Subcutaneous abdominal adipose tissue (tissue), 5 donors: ENCODE data around the gene TLL2.
A peak's percentile ranks its signal among the peaks of the same experiment; 100 is the strongest.

Experiments
- H3K27ac ChIP-seq: one replicate; pipeline ENCODE4 v1.7.0; 2013; ENCODE audit warnings: low read depth, mild to moderate bottlenecking, inconsistent platforms, low read length, moderate library complexity
- H3K27me3 ChIP-seq, 5 donors: one replicate each; pipeline ENCODE4 v1.7.0; 2013; ENCODE audit warnings: low read length in 5 of 5, inconsistent platforms in 1 of 5; ENCODE audit not compliant: control insufficient read depth in 5 of 5, insufficient read depth in 4 of 5
- H3K36me3 ChIP-seq, 5 donors: one replicate each; pipeline ENCODE4 v1.7.0; 2013; ENCODE audit warnings: low read length in 5 of 5; ENCODE audit not compliant: control insufficient read depth in 5 of 5, insufficient read depth in 5 of 5
- H3K4me1 ChIP-seq, 5 donors: one replicate each; pipeline ENCODE4 v1.7.0; 2013; ENCODE audit warnings: low read length in 5 of 5, mild to moderate bottlenecking in 3 of 5, moderate library complexity in 1 of 5; ENCODE audit not compliant: control insufficient read depth in 5 of 5, insufficient read depth in 5 of 5
- H3K4me3 ChIP-seq, 5 donors: one replicate each; pipeline ENCODE4 v1.7.0; 2013; ENCODE audit warnings: low read length in 5 of 5, low read depth in 1 of 5
- H3K9ac ChIP-seq, 5 donors: one replicate each; pipeline ENCODE4 v1.7.0; 2013; ENCODE audit warnings: low read length in 5 of 5, mild to moderate bottlenecking in 4 of 5, moderate library complexity in 3 of 5
- H3K9me3 ChIP-seq, 5 donors: one replicate each; pipeline ENCODE4 v1.7.0; 2013; ENCODE audit warnings: low read length in 5 of 5; ENCODE audit not compliant: control insufficient read depth in 5 of 5
- donor health status: healthy.
- donor health status: healthy.
- donor health status: healthy.
- donor health status: healthy.
- donor health status: healthy.

The TLL2 gene

DNA sequence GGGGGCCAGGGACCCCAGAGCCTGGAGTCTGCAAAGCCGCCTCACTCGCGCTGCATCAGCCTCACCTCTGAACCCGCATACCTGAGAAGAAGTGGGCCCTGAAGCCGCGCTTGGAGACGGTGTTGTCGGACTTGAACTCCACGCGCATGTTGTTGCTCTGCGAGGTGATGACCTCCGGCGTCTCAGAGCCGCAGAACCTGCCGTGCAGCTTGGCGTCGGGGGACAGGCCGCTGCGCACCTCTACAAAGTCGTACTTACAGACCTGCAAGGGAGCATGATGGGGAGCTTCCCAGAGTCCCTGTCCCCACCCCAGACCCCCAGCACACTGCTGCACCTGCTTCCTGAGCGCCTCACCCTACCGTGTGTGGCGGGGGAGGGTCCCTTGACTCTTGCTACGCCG, 129.2 kb downstream of the TLL2 start:
- Histone ChIP-seq H3K27me3 (peaks cover 14 to 34% (median 27%) of the 10 kb centered on the region in 5 donors), H3K4me1 (no peaks in the 10 kb centered on the region), H3K9me3 (no peaks in the 10 kb centered on the region), H3K27ac (no peak overlapping the region), H3K9ac (no peak overlapping the region), H3K4me3 (no peak overlapping the region), H3K36me3 (no peaks in the 10 kb centered on the region)

DNA sequence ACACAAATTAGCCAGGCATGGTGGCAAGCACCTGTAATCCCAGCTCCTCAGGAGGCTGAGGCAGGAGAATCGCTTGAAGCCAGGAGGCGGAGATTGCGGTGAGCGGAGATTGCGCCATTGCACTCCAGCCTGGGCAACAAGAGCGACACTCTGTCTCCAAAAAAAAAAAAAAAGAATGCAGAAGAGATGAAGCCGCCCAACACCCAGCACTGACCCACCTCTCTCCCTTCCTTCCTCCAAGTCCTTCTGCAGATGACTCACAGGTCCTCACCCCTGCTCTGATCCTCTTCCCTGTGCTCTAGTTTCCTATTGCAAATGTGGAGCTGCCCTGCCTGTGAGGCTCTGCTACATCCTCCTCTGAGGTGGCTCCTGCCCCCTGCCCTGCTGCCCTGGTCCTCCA, 132.9 kb downstream of the TLL2 start:
- Histone ChIP-seq H3K36me3 (no peaks in the 10 kb centered on the region), H3K9ac (no peak overlapping the region), H3K9me3 (no peaks in the 10 kb centered on the region), H3K27ac (no peak overlapping the region), H3K4me1 (peaks cover 0 to 1% (median 0%) of the 10 kb centered on the region in 5 donors), H3K4me3 (no peak overlapping the region), H3K27me3 (peaks cover 7 to 41% (median 31%) of the 10 kb centered on the region in 5 donors)

DNA sequence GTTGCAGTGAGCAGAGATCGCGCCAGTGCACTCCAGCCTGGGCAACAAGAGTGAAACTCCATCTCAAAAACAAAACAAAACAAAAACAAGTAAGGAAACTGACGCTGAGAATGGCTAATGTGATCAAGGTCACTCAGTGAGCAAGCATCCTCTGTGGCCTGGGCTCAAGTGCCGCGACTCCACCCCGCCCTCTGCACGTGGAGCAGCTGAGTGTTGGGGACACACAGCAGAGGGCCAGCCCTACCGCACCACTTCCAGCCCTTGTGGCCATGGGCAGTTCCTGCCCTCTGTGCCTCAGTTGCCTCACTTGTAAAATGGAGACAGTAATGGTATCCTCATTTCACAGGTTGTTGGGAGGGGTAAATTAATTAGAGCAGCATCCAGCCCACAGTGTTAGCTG, 134.0 kb downstream of the TLL2 start:
- H3K4me1 ChIP-seq: peaks cover 4 to 8% (median 5%) of the 10 kb centered on the region in 5 donors
- no peaks in the 10 kb centered on the region for H3K36me3 ChIP-seq
- H3K27ac ChIP-seq: no peak overlapping the region
- H3K9ac ChIP-seq: no peak overlapping the region
- no peaks in the 10 kb centered on the region for H3K9me3 ChIP-seq
- peaks cover 5 to 33% (median 23%) of the 10 kb centered on the region in 5 donors for H3K27me3 ChIP-seq
- no peak overlapping the region for H3K4me3 ChIP-seq

GRCh38 chr10:96378741-96379140, 135.0 kb downstream of the TLL2 start:
- no peak overlapping the region for H3K4me3 ChIP-seq
- peaks cover 0 to 31% (median 26%) of the 10 kb centered on the region in 5 donors for H3K27me3 ChIP-seq
- no peak overlapping the region for H3K27ac ChIP-seq
- no peaks in the 10 kb centered on the region for H3K36me3 ChIP-seq
- no peak overlapping the region for H3K9ac ChIP-seq
- H3K9me3 ChIP-seq: no peaks in the 10 kb centered on the region
- peaks cover 5 to 10% (median 7%) of the 10 kb centered on the region in 5 donors for H3K4me1 ChIP-seq

GRCh38 chr10:96377816-96378294, 135.9 kb downstream of the TLL2 start:
- no peaks in the 10 kb centered on the region for H3K36me3 ChIP-seq
- H3K4me1 ChIP-seq: peaks cover 5 to 10% (median 7%) of the 10 kb centered on the region in 5 donors
- no peak overlapping the region for H3K9ac ChIP-seq
- no peak overlapping the region for H3K27ac ChIP-seq
- no peak overlapping the region for H3K4me3 ChIP-seq
- H3K9me3 ChIP-seq: no peaks in the 10 kb centered on the region
- peaks cover 0 to 36% (median 28%) of the 10 kb centered on the region in 5 donors for H3K27me3 ChIP-seq

DNA sequence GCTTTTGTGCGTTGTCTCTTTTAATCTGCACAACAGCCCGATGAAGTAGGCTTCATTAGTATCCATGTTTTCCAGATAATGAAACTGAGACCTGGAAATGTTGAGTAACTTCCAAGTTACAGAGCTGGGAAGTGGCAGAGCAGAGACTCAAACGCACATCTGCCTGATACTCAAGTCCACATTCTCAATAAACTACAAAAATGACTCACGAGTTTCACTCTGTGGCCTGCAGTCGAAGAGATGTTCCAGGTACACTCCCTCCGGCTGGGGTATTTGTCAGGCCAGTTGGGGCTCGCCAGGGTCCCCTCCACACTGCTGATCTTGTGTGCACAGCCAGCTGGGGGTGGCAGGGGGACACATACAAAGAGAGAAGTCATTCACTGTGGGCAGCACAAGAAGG, 137.2 kb downstream of the TLL2 start:
- H3K27ac ChIP-seq: no peak overlapping the region
- H3K27me3 ChIP-seq: peaks cover 0 to 36% (median 28%) of the 10 kb centered on the region in 5 donors
- H3K9ac ChIP-seq: no peak overlapping the region
- H3K36me3 ChIP-seq: no peaks in the 10 kb centered on the region
- no peaks in the 10 kb centered on the region for H3K9me3 ChIP-seq
- peaks cover 5 to 10% (median 7%) of the 10 kb centered on the region in 5 donors for H3K4me1 ChIP-seq
- H3K4me3 ChIP-seq: no peak overlapping the region

DNA sequence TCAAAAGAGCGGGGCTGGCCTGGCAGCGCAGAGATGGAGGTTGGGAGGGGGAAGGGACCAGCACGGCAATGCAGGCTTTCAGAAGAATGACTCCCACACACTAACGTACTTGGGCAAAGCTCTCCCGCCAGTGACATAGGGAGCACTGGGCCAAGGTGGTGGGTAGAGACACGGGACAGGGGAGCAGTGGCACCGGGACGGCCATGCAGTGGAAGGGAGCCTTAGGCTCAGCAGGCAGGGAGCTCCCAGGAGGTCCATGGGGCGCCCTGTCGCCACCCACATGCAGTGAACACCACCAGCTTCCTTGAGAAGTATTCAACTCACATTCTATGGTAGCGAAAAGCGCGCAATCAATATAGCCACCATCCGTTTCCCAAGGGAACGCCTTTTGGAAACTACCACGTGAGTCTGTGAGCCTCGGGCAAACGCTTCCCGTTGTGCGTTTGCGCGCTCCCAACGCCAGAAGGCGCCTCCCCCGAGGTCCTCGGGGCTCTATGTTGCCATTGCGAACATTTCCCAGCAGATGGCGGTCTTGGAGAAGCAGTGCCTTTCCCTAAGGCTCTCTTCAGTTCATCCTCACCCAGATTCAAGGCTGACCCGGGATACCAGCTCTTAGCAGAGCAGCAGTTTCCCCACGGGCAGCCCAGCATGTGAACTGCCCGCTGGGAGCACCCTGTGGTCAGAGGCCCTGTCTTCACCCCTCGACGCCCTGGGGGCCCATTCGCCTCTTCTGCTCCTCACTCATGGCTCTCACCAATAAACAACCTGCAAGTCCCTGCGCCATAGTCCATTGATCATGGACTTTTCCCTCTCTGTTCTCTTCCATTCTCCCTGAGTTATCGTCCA, 138.5 kb downstream of the TLL2 start:
- H3K36me3 ChIP-seq: no peaks in the 10 kb centered on the region
- H3K27me3 ChIP-seq: peaks cover 0 to 33% (median 23%) of the 10 kb centered on the region in 5 donors
- peak overlapping the region; percentile 56 to 75 (median 71) for H3K4me3 ChIP-seq
- no peak overlapping the region for H3K27ac ChIP-seq
- H3K9me3 ChIP-seq: no peaks in the 10 kb centered on the region
- peak overlapping the region in 4 of 5 donors; percentile 15 to 62 (median 48) for H3K9ac ChIP-seq
- H3K4me1 ChIP-seq: peaks cover 6 to 10% (median 9%) of the 10 kb centered on the region in 5 donors

- Histone ChIP-seq H3K9me3 (no peaks in the 10 kb centered on the region), H3K9ac (peak overlapping the region in 1 of 5 donors; percentile 15), H3K4me1 (peaks cover 6 to 10% (median 9%) of the 10 kb centered on the region in 5 donors), H3K27me3 (peaks cover 0 to 33% (median 20%) of the 10 kb centered on the region in 5 donors), H3K4me3 (peak overlapping the region in 4 of 5 donors; percentile 56 to 75 (median 72)), H3K36me3 (no peaks in the 10 kb centered on the region), H3K27ac (no peak overlapping the region)
These were observed 139.1 kb downstream of the TLL2 start for GRCh38 chr10:96374639-96374984.

DNA sequence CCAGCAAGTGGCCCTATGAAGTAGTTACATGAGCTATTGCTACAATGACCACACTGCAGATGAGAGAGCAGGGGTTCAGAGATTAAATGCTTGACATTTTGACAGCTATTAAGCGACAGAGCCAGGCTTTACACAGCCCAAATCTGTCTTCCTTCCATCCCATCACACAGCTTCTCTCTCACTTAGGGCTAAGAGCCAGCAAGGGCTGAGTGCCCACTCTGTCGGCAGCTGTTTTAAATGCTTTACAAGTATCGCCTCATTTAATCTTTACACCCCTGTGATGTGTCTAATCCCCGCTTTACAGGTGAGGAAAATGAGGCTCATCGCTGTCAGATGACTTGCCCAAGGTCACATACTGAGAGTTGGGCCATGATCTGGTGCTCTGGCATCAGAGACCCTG, 139.7 kb downstream of the TLL2 start:
- H3K27ac ChIP-seq: no peak overlapping the region
- no peak overlapping the region for H3K9ac ChIP-seq
- H3K27me3 ChIP-seq: peaks cover 0 to 32% (median 20%) of the 10 kb centered on the region in 5 donors
- H3K4me1 ChIP-seq: peaks cover 6 to 10% (median 9%) of the 10 kb centered on the region in 5 donors
- no peaks in the 10 kb centered on the region for H3K9me3 ChIP-seq
- no peaks in the 10 kb centered on the region for H3K36me3 ChIP-seq
- H3K4me3 ChIP-seq: no peak overlapping the region

- no peak overlapping the region for H3K4me3 ChIP-seq
- no peak overlapping the region for H3K27ac ChIP-seq
- peaks cover 5 to 10% (median 9%) of the 10 kb centered on the region in 5 donors for H3K4me1 ChIP-seq
- no peak overlapping the region for H3K9ac ChIP-seq
- peaks cover 0 to 13% (median 9%) of the 10 kb centered on the region in 5 donors for H3K27me3 ChIP-seq
- no peaks in the 10 kb centered on the region for H3K9me3 ChIP-seq
- no peaks in the 10 kb centered on the region for H3K36me3 ChIP-seq
These were observed 142.4 kb downstream of the TLL2 start for GRCh38 chr10:96371356-96371755.
